RPMI7951 (cell line): ENCODE results near the gene PDCD1LG2. TPM values are rescaled to one million over a fixed set of nuclear protein-coding genes. Genes with fewer than 3 reads are reported as not detected.

Experiments
- DNase-seq: peaks from one replicate; pipeline ENCODE4 v3.0.0-alpha.2; 2012; ENCODE audit warnings: low read depth
- total RNA-seq: library from RNA; depleted of rRNA; stranded (reverse); fragments of >200 nt; shearing (Covaris generic); gene quantifications from 2 replicates; pipeline ENCODE4 v1.2.3, GENCODE V29; 2014; rRNA removed

The PDCD1LG2 gene
- total RNA-seq, 1 experiment from 2014 or later, result 16.2 TPM

DNA sequence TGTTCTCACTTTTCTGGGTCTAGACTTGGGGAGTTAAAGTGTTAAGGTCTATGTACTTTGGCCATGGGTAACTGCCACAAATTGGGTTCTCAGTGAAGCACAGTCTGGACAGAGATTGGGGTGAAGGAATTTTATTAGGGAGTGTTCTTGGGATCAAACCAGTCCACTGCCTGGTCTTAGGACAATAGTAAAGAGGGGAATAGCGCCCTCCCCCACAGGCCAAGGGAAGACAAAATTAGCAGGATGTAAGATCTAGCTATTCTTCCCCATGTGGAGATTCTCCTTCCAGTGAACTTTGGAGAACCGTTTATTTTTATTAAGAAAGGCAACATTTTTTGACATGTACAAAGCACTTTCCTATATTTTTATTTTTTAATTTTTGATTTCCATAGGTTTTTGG is 100.2 kb downstream of the PDCD1LG2 start:
- DNase-seq, result no peak

DNA sequence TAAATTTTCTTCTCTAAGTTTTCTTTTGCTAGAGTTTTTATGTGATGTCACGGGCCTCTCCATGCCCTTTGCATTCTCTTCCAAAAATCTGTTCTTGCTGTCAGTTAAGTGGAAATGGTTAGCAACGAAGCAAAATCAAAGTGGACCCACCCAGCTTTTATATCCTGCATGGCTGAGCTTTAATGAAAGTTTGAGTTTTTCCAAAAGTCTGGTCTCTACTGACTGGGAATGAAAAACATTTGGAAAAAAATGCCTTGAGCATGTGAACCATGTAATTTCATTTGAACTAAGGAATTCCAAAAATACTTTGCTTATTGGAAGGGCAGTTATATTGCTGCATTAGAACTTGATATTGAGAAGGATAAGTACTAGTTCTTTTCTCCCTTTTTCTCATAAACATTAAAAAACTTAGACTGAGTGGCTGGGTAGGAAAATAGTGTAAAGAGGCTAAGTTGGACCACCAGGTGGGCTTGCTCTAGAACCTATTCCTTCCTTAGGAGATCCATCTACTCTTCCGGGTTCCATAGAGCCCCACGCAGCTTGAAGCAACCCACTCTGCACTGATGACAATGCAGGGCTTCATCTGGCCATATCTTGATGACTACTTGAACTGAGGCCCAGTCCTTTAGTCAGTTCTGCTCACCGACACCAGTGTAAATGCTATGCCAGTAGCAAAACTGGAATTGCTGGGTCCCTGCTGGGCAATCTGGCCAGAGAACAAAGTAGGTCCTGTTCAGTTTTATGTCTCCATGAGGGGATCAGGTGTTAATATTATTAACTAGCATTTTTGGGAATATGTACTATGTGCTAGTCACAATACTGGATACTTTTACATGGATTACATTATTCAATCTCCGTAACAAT is 101.2 kb downstream of the PDCD1LG2 start:
- no peak for DNase-seq

DNA sequence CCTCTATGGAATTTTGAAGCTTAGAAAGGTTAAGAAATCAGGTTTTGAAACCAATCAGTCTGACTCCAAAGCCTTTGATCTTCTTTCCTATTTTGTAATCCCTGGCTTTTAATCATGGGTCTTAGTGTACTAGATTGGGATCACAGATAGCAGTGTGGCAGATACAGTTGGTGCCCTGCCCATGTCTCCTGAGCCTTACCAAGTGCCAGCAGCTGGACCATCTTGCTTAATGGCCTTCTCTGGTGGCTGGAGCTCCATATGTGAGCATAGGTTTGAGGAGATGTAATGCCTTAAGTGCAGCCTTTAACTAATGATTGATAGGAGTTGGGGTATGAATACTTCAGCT is 101.8 kb downstream of the PDCD1LG2 start:
- no peak for DNase-seq

DNA sequence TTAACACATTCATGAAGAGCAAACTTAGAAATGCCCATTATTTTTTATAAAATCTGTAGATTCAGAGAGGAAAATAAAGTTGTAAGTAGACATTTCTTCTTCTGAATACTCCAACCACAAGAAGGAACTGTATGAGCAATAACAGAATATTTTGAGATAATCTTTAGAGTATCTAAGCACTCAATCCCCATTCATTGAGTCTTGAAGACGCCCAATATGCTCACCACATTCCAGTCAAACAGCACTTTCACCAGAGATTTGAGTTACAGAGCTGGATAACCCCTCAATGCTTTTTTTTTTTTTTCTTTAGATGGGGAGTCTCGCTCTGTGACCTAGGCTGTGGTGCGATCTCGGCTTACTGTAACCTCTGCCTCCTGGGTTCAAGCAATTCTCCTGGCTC is 103.9 kb downstream of the PDCD1LG2 start:
- no peak for DNase-seq

DNA sequence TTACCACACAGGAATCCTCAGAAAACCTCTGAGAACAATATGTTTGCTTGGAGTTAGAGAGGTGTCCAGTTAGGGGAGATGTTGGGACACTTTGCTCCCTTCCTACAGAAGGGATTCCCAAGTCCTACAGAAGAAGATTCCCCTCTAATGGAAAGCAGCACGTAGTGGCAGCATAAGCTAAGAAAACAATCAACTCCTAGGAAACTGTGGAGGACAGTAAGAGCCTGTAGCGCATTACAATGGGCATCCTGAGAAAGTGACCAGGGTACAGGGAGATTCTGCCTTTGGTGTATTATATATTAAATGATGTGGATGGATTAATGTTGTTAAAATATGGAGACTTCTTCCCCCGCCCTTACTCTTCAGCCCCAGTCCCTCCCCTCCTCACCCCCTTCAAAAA is 104.7 kb downstream of the PDCD1LG2 start:
- no peak for DNase-seq

DNA sequence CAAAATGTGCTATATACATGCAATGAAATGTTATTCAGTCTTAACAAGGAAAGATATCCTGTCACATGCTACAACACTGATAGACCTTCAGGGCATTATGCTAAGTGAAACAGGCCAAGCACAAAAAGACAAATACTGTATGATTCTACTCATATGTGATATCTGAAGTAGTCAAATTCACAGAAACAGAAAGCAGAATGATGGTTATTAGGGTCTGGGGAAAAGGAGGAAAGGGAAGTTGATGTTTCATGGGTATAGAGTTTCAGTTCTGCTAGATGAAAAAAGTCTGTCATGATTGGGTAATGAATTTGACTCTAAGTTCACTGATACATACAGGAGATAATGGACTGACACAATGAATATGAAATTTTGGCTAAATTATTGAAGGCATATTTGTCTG is 107.4 kb downstream of the PDCD1LG2 start:
- DNase-seq, result no peak

DNA sequence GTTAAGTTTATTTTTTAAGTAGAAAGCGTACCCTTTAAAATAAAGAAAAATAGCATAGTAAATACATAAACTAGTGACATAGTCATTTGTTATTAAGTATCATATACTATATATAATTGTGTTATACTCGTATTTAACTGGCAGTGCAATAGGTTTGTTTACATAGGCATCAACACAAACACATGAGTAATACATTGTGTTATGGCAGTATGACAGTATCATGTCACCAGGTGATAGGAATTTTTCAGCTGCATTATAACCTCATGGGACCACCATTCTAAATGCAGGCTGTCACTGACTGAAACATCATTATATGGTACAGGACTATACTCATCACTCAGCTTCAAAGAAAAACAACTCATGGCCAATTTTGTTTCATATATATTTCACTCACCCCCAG is 110.2 kb downstream of the PDCD1LG2 start:
- no peak for DNase-seq

Other genes with a start within 250 kb of the PDCD1LG2 start
- gene RLN2, start 205.8 kb upstream of the PDCD1LG2 start, total RNA-seq, result 0.29 and 1.1 TPM in 2 replicates
- gene RLN1, start 170.7 kb upstream of the PDCD1LG2 start, total RNA-seq, result 0.24 and 0.39 TPM in 2 replicates
- gene PLGRKT, start 72.6 kb upstream of the PDCD1LG2 start, total RNA-seq, result 45.1 and 66.7 TPM in 2 replicates
- gene CD274, start 60.0 kb upstream of the PDCD1LG2 start, total RNA-seq, result 4.9 and 5.7 TPM in 2 replicates
- gene RIC1, start 118.6 kb downstream of the PDCD1LG2 start, total RNA-seq, result 20.6 and 23.3 TPM in 2 replicates